Measurements from ENCODE around the gene GMFB. TPM values are rescaled to one million over a fixed set of nuclear protein-coding genes. Genes with fewer than 3 reads are reported as not detected.

GMFB gene
- total RNA-seq, 1 donor from 2014 or later, result 56.1 TPM

DNA sequence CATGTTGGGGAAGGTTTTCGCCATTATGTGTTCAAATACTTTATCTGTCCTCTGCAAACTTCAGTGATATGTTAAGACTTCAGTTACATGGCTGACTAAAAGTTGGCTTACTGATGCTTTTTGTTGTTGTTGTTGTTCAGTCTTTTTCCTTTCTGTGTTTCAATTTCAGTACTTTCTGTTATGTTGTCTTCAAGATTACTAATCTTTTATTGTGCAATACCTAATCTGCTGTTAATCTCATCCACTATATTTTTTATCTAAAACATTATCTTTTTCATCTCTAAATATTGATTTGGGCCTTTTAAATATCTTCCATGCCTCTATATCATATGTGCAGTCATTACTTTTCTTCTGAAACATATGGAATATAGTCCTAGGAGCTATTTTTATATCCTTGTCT lies 27.9 kb upstream of the GMFB start:
- no peak for TF ChIP-seq CTCF (IDR thresholded peaks at IDR 0.05; ENCODE audit: unreplicated experiment)
- DNase-seq (ENCODE audit: low spot score in 2 of 2, unreplicated experiment in 2 of 2), result no peak
- no peak overlapping the region for H3K27ac Mint-ChIP-seq
- no peak overlapping the region for H3K4me3 Mint-ChIP-seq
- peaks cover 51% of the 10 kb centered on the region for H3K36me3 Mint-ChIP-seq
- peaks cover 2% of the 10 kb centered on the region for H3K4me1 Mint-ChIP-seq
- peaks cover 33% of the 10 kb centered on the region for H3K9me3 Mint-ChIP-seq
- H3K27me3 Mint-ChIP-seq (ENCODE audit: low read depth), result no peaks in the 10 kb centered on the region

DNA sequence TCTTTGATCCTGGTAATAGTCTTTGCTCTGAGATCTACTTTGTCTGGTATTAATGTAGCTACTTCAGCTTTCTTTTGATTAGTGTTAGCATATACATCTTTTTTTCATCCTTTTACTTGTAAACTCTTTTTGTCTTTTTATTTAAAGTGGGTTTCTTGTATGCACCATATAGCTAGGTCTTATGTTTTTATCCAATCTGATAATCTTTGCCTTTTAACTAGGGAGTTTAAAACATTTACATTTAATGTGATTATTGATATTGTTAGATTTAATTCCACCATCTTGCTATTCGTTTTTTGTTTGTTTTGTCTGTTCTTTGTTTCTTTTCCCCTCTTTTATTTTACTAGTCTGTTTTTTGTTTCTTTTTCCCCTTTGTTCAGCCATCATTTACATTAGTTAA lies 26.9 kb upstream of the GMFB start:
- Mint-ChIP-seq H3K27me3 (ENCODE audit: low read depth) (no peaks in the 10 kb centered on the region), H3K4me1 (peaks cover 8% of the 10 kb centered on the region), H3K4me3 (no peak overlapping the region), H3K36me3 (peaks cover 51% of the 10 kb centered on the region), H3K27ac (no peak overlapping the region), H3K9me3 (peaks cover 33% of the 10 kb centered on the region)
- no peak for DNase-seq (ENCODE audit: low spot score in 2 of 2, unreplicated experiment in 2 of 2)
- TF ChIP-seq CTCF (IDR thresholded peaks at IDR 0.05; ENCODE audit: unreplicated experiment), result no peak

DNA sequence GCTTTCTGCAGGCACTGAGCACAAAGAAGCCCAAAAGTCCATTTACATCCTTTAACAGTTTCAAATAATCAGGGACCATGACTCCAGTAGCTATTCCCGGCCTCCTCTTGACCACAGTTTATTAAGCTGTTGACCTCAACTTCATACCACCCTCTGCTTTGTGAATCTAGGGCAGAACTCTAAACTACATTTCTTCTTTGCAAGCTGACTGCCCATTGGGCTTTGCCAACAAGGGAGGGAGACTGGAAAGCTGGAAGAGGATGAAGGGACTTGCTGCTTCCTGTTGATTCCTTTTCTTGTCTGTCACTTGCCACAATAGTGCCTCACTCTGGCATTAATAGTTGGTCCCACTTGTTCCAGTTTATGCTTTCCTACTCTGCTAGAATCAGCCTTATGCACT lies 23.6 kb upstream of the GMFB start:
- Mint-ChIP-seq H3K27ac (no peak overlapping the region), H3K9me3 (peaks cover 28% of the 10 kb centered on the region), H3K36me3 (peaks cover 32% of the 10 kb centered on the region), H3K4me1 (peaks cover 17% of the 10 kb centered on the region), H3K27me3 (ENCODE audit: low read depth) (no peaks in the 10 kb centered on the region), H3K4me3 (no peak overlapping the region)
- no peak for TF ChIP-seq CTCF (IDR thresholded peaks at IDR 0.05; ENCODE audit: unreplicated experiment)
- no peak for DNase-seq (ENCODE audit: low spot score in 2 of 2, unreplicated experiment in 2 of 2)

GRCh38 chr14:54509546-54510501 lies 21.0 kb upstream of the GMFB start, which contains the start of gene CGRRF1:
TSS of gene CGRRF1 (plus strand) at chr14:54509906. CDS start at chr14:54509960, 54 bp downstream.
- peak; percentile 86 for TF ChIP-seq CTCF (IDR thresholded peaks at IDR 0.05; ENCODE audit: unreplicated experiment)
- peak within 1 kb of the TSS; percentile 95 for H3K27ac Mint-ChIP-seq
- H3K9me3 Mint-ChIP-seq, result peaks cover 7% of the 10 kb centered on the region
- peak within 1 kb of the TSS; percentile 98 for H3K4me3 Mint-ChIP-seq
- peaks cover 8% of the 10 kb centered on the region for H3K36me3 Mint-ChIP-seq
- peaks cover 3% of the 10 kb centered on the region for H3K27me3 Mint-ChIP-seq (ENCODE audit: low read depth)
- DNase-seq (ENCODE audit: low spot score in 2 of 2, unreplicated experiment in 2 of 2), result peak; percentile 90 to 97
- peaks cover 17% of the 10 kb centered on the region for H3K4me1 Mint-ChIP-seq

GRCh38 chr14:54503486-54503885 lies 14.7 kb upstream of the GMFB start:
- DNase-seq (ENCODE audit: low spot score in 2 of 2, unreplicated experiment in 2 of 2), result no peak
- Mint-ChIP-seq H3K27ac (no peak overlapping the region), H3K27me3 (ENCODE audit: low read depth) (peaks cover 3% of the 10 kb centered on the region), H3K4me1 (no peaks in the 10 kb centered on the region), H3K4me3 (no peak overlapping the region), H3K36me3 (no peaks in the 10 kb centered on the region), H3K9me3 (no peaks in the 10 kb centered on the region)
- TF ChIP-seq CTCF (IDR thresholded peaks at IDR 0.05; ENCODE audit: unreplicated experiment), result no peak
